Activated B cell treated with CpG ODN at 0.5 μM for 24 hours (primary cell): ENCODE results near the gene PORCN. TPM values are rescaled to one million over a fixed set of nuclear protein-coding genes. Genes with fewer than 3 reads are reported as not detected.

Source experiments
- ATAC-seq: fragments of 200-7000 bp; cut with Tn5 transposase; one replicate; pipeline ENCODE4 v1.10.0; 2021; ENCODE audit warnings: low read depth, mild to moderate bottlenecking, moderate library complexity
- CTCF ChIA-PET: fragments of 350-600 bp; sonication (Branson Sonifier 250); formaldehyde crosslinking; loops from one replicate; lab custom pipeline; 2021; ENCODE audit warnings: antibody characterized with exemption; lab: Charles Lee
- POLR2A ChIA-PET: fragments of 350-600 bp; sonication (Branson Sonifier 250); formaldehyde crosslinking; loops from one replicate; lab custom pipeline; 2021; ENCODE audit warnings: antibody characterized with exemption; lab: Charles Lee
- DNase-seq: peaks from one replicate; pipeline ENCODE4 v3.0.0; 2022
- H3K27ac Mint-ChIP-seq: one replicate; pipeline ENCODE4 v1.8.0; 2020; ENCODE audit warnings: mixed read lengths
- H3K27me3 Mint-ChIP-seq: one replicate; pipeline ENCODE4 v1.8.0; 2021; ENCODE audit warnings: mixed read lengths
- H3K36me3 Mint-ChIP-seq: one replicate; pipeline ENCODE4 v1.8.0; 2021; ENCODE audit warnings: low read depth, mixed read lengths
- H3K4me1 Mint-ChIP-seq: one replicate; pipeline ENCODE4 v1.8.0; 2021; ENCODE audit warnings: mixed read lengths
- H3K4me3 Mint-ChIP-seq: one replicate; pipeline ENCODE4 v1.8.0; 2020; ENCODE audit warnings: mild to moderate bottlenecking, mixed read lengths
- H3K9me3 Mint-ChIP-seq: one replicate; pipeline ENCODE4 v1.8.0; 2020; ENCODE audit warnings: mixed read lengths
- intact Hi-C: fragments of 100-400 bp; cut with micrococcal nuclease; formaldehyde crosslinking; loops from one replicate; pipeline ENCODE4 v1.15.1; 2024
- total RNA-seq: library from RNA; stranded (reverse); gene quantifications from 2 replicates; pipeline ENCODE4 v1.2.3, GENCODE V29; 2022
- TF ChIP-seq, protein P1 (sequence below): fragments of 200-600 bp; IDR thresholded peaks from one replicate; pipeline ENCODE4 v1.8.0; 2022; ENCODE audit warnings: antibody characterized with exemption, mild to moderate bottlenecking

PORCN gene
- 7.8 and 9.8 TPM in 2 replicates for total RNA-seq

DNA sequence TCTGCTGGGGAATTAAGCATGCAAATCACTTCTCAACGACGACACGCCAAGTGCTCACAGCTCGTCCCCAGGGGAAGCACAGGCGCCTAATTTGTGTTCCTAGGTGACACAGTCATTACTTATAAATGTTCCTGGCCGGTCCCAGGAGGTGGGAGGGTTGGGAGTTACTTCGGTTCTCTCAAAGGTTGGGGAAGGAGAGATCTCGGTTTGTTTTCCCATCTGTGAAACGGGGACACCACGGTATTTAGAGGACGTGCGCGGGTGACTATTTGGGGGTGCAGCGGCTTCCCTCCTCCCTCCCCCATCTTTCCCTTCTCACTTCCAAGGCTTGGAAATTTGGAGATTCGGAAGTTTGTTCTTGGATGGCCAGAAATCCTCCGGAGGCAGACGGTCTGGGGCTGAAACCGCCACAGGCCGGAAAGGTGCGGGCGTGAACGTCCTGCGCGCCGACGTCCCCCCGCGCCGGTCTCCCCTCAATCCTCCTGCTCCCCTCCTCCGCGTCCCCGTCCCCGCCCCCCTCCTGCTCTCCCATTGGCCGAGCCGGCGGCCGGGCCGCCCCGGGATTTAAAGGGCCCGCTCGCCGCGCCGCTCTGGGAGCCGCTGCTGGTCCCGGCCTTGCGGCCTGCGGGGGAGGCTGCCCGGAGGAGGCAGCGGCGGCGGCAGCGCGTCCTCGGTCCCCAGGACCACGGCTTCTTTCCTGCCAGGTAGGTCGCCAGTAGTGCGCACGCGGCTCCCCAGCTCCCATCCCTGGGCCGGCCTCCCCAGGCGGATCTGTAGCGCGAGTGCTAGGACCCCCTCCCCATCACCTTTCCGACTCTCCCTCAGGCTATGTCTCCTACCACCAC lies at the start of gene PORCN:
Gene PORCN (plus strand): TSS at position 593 of the 845 bp plus-strand sequence. CDS start 829 bp downstream, outside the sequence.
- Mint-ChIP-seq H3K27me3 (no peaks in the 10 kb centered on the region), H3K27ac (peak within 1 kb of the TSS; percentile 91), H3K4me1 (peaks cover 11% of the 10 kb centered on the region), H3K9me3 (no peaks in the 10 kb centered on the region), H3K4me3 (peak within 1 kb of the TSS; percentile 91), H3K36me3 (peaks cover 5% of the 10 kb centered on the region)
- intact Hi-C loops = loop anchor here (1.0 to 5.0 kb wide), 8 partner anchors 13 to 849 kb away; partner anchors contain the start of genes EBP, FTSJ1, HDAC6 and RBM3
- DNase-seq (peak; percentile 65), ATAC-seq (peak; percentile 88)
- ChIA-PET POLR2A (interaction anchor here (0.6 to 2.5 kb wide), 11 partner anchors 13 to 672 kb away, joined by 3 to 22 read pairs (median 3); partner anchors contain the start of genes EBP, FTSJ1, RBM3 and TBC1D25), CTCF (interaction anchor here (0.6 to 1.5 kb wide), 3 partner anchors 34 to 672 kb away, joined by 3 to 4 read pairs (median 3); partner anchors contain the start of gene ZNF81)
- TF ChIP-seq, protein P1, sequence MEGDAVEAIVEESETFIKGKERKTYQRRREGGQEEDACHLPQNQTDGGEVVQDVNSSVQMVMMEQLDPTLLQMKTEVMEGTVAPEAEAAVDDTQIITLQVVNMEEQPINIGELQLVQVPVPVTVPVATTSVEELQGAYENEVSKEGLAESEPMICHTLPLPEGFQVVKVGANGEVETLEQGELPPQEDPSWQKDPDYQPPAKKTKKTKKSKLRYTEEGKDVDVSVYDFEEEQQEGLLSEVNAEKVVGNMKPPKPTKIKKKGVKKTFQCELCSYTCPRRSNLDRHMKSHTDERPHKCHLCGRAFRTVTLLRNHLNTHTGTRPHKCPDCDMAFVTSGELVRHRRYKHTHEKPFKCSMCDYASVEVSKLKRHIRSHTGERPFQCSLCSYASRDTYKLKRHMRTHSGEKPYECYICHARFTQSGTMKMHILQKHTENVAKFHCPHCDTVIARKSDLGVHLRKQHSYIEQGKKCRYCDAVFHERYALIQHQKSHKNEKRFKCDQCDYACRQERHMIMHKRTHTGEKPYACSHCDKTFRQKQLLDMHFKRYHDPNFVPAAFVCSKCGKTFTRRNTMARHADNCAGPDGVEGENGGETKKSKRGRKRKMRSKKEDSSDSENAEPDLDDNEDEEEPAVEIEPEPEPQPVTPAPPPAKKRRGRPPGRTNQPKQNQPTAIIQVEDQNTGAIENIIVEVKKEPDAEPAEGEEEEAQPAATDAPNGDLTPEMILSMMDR = no peak

DNA sequence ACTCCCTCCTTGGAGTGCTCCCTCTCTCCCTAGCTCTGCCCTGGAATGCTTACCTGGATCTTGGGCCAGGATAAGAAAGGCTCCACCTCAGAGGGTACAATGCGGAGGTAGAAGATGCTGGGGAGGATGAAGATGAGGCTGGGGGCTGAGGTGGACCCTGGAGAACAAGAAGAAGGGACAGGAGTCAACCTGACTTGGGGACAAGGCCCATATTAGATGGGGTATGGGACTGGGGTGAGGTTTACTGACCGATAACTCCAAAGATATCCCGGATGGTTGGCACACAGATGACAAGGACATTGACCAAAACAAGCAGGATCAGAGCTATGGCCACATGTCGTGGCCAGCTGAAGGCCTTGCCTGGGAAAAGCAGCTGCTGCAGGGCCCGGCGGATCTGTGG lies 49.3 kb upstream of the PORCN start:
- intact Hi-C loops = no loop called here
- H3K4me3 Mint-ChIP-seq = no peak overlapping the region
- no peaks in the 10 kb centered on the region for H3K9me3 Mint-ChIP-seq
- no peak overlapping the region for H3K27ac Mint-ChIP-seq
- no peaks in the 10 kb centered on the region for H3K27me3 Mint-ChIP-seq
- ATAC-seq (no peak), DNase-seq (no peak)
- peaks cover 33% of the 10 kb centered on the region for H3K36me3 Mint-ChIP-seq
- TF ChIP-seq, protein P1 = no peak
- POLR2A ChIA-PET = interaction anchor here (1.0 kb wide), 1 partner anchor 80 kb away, joined by 4 read pairs; the partner anchor contains the start of gene TBC1D25
- H3K4me1 Mint-ChIP-seq = no peaks in the 10 kb centered on the region
- CTCF ChIA-PET = no interaction called here

DNA sequence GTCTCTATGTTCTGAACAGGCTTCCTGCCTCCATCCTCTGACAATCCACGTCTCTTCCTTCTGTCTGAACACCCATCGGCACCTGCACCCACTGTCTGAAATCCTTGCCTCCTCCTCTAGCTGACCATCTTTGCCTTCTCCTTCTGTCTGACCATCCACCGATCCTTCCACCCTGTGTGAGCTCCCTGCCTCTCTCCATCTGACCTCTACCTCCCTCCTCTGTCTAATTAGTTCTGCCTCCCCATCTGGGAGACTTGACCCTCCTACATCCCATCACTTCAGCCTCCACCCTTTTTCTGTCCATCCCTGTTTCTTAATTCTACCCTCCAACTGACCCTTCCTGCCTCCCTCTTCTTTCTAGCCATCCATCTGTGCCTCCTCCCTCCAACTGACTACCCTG lies 48.8 kb upstream of the PORCN start:
- TF ChIP-seq, protein P1 = no peak
- no peak overlapping the region for H3K27ac Mint-ChIP-seq
- no peak for ATAC-seq
- H3K4me1 Mint-ChIP-seq = no peaks in the 10 kb centered on the region
- POLR2A ChIA-PET = no interaction called here
- peaks cover 33% of the 10 kb centered on the region for H3K36me3 Mint-ChIP-seq
- no peak overlapping the region for H3K4me3 Mint-ChIP-seq
- DNase-seq = no peak
- intact Hi-C loops = no loop called here
- CTCF ChIA-PET = no interaction called here
- H3K27me3 Mint-ChIP-seq = no peaks in the 10 kb centered on the region
- H3K9me3 Mint-ChIP-seq = no peaks in the 10 kb centered on the region

DNA sequence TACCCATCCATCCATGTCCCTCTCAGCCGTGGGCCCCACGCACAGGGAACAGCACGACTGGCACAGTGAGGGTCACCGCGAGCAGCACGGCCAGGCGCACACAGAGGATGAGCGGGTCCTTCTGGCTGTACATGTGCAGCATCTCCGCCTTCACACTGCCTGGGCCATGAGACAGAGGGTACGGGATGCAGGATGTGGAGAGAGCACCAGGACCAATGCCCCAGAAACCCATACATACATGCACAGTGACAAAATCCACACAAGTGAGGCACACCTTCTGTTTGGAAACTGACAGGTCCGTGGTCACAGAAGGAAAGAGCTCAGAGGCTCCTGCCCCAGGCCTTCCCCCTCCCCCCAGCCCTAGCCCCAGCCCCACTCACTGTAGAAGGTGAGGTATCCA lies 48.2 kb upstream of the PORCN start:
- H3K4me3 Mint-ChIP-seq = no peak overlapping the region
- POLR2A ChIA-PET = no interaction called here
- no peaks in the 10 kb centered on the region for H3K9me3 Mint-ChIP-seq
- CTCF ChIA-PET = no interaction called here
- H3K27me3 Mint-ChIP-seq = no peaks in the 10 kb centered on the region
- ATAC-seq (no peak), DNase-seq (no peak)
- TF ChIP-seq, protein P1 = no peak
- intact Hi-C loops = no loop called here
- peaks cover 39% of the 10 kb centered on the region for H3K36me3 Mint-ChIP-seq
- H3K4me1 Mint-ChIP-seq = no peaks in the 10 kb centered on the region
- H3K27ac Mint-ChIP-seq = no peak overlapping the region

DNA sequence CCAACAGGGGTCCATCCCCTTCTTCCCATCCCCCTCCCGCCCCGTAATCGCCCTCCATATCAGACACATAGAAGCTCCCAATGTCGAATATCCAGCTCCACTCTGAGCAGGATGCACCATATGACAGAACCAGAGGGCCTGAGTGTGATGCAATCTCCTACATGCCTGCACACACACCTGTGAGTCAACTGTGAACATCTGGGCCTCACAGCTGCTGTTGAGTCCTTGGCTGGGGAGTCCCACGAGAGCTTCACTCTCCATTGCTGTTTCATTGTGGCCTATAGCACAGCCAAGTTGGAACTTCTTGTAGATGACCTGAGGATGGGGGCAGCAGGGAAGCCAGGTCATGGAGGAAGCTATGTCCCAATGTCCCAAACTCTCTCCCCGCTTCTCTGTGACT lies 47.0 kb upstream of the PORCN start:
- ATAC-seq (no peak), DNase-seq (no peak)
- TF ChIP-seq, protein P1 = no peak
- H3K27me3 Mint-ChIP-seq = no peaks in the 10 kb centered on the region
- CTCF ChIA-PET = no interaction called here
- no peak overlapping the region for H3K27ac Mint-ChIP-seq
- intact Hi-C loops = no loop called here
- POLR2A ChIA-PET = interaction anchor here (0.6 kb wide), 1 partner anchor 10 kb away, joined by 4 read pairs; no protein-coding TSS in a partner anchor
- peaks cover 40% of the 10 kb centered on the region for H3K36me3 Mint-ChIP-seq
- H3K9me3 Mint-ChIP-seq = no peaks in the 10 kb centered on the region
- no peaks in the 10 kb centered on the region for H3K4me1 Mint-ChIP-seq
- no peak overlapping the region for H3K4me3 Mint-ChIP-seq
